CD14-positive monocyte (primary cell): ENCODE results near the gene STK38L. TPM values are rescaled to one million over a fixed set of nuclear protein-coding genes. Genes with fewer than 3 reads are reported as not detected.

Experiments
- DNase-seq, 3 donors: peaks; one replicate each; pipeline ENCODE4 v3.0.0-alpha.2; 2011 to 2022
- H2AFZ ChIP-seq: 2 replicates; pipeline ENCODE4 v1.6.0; 2012; ENCODE audit warnings: mild to moderate bottlenecking, low read depth, low read length, inconsistent platforms; ENCODE audit not compliant: insufficient read depth, poor library complexity, severe bottlenecking
- H3K27ac ChIP-seq, 2 donors: 1 replicate in 1 of 2; 2 replicates in 1 of 2; pipeline ENCODE4 v1.5.1; 2012 to 2013; ENCODE audit warnings: low read length in 2 of 2, control low read depth in 1 of 2, inconsistent platforms in 1 of 2, low read depth in 1 of 2, mild to moderate bottlenecking in 1 of 2
- H3K27me3 ChIP-seq, 2 donors: one replicate each; pipeline versions ENCODE4 v1.6.0 to v1.6.1; 2011 to 2013; ENCODE audit warnings: low read length in 2 of 2; ENCODE audit not compliant: control insufficient read depth in 2 of 2, insufficient read depth in 2 of 2
- H3K36me3 ChIP-seq, 2 donors: replicated peaks in 1 of 2; 1 replicate in 1 of 2; 2 replicates in 1 of 2; pipeline versions ENCODE4 v1.5.1 to v1.6.1; 2012 to 2013; ENCODE audit warnings: low read length in 2 of 2, control low read depth in 1 of 2, inconsistent platforms in 1 of 2, mild to moderate bottlenecking in 1 of 2; ENCODE audit not compliant: insufficient read depth in 2 of 2, control insufficient read depth in 1 of 2
- H3K4me1 ChIP-seq, 2 donors: 1 replicate in 1 of 2; 2 replicates in 1 of 2; pipeline versions ENCODE4 v1.5.1 to v1.6.1; 2012 to 2013; ENCODE audit warnings: low read length in 2 of 2, control low read depth in 1 of 2, inconsistent platforms in 1 of 2, mild to moderate bottlenecking in 1 of 2, moderate library complexity in 1 of 2; ENCODE audit not compliant: insufficient read depth in 2 of 2, control insufficient read depth in 1 of 2
- H3K4me2 ChIP-seq: replicated peaks from 2 replicates; pipeline ENCODE3; 2012; ENCODE audit warnings: low read length, moderate library complexity, mild to moderate bottlenecking; ENCODE audit not compliant: poor library complexity, severe bottlenecking; ENCODE audit errors: extremely low read depth
- H3K4me3 ChIP-seq, 3 experiments: fragments of 200-600 bp in 1 of 3; sonication (generic) in 1 of 3; replicated peaks in 1 of 3; 1 replicate in 2 of 3; 2 replicates in 1 of 3; pipeline ENCODE4 v1.5.1; 2011 to 2013; ENCODE audit warnings: low read length in 3 of 3, mild to moderate bottlenecking in 3 of 3, control low read depth in 2 of 3, low read depth in 2 of 3, inconsistent platforms in 1 of 3, moderate library complexity in 1 of 3
- H3K79me2 ChIP-seq: 2 replicates; pipeline ENCODE4 v1.6.0; 2012; ENCODE audit warnings: mild to moderate bottlenecking, control low read depth, inconsistent platforms, low read length, moderate library complexity; ENCODE audit not compliant: insufficient read depth
- H3K9ac ChIP-seq: 2 replicates; pipeline ENCODE4 v1.6.0; 2017; ENCODE audit warnings: low read length, mild to moderate bottlenecking; ENCODE audit not compliant: insufficient read depth, poor library complexity, severe bottlenecking
- H3K9me3 ChIP-seq, 2 donors: replicated peaks in 1 of 2; 1 replicate in 1 of 2; 2 replicates in 1 of 2; pipeline versions ENCODE4 v1.5.1 to v1.6.1; 2012 to 2013; ENCODE audit warnings: low read length in 2 of 2, control low read depth in 1 of 2; ENCODE audit not compliant: control insufficient read depth in 1 of 2, insufficient read depth in 1 of 2
- H4K20me1 ChIP-seq: 2 replicates; pipeline ENCODE4 v1.6.0; 2012; ENCODE audit warnings: mild to moderate bottlenecking, low read length, control low read depth, moderate library complexity; ENCODE audit not compliant: insufficient read depth
- H3K27ac Mint-ChIP-seq, 7 donors: one replicate each; pipeline ENCODE4 v1.8.0; 2020; ENCODE audit warnings: mild to moderate bottlenecking in 7 of 7, mixed read lengths in 7 of 7, moderate library complexity in 6 of 7, inconsistent platforms in 2 of 7
- H3K27me3 Mint-ChIP-seq, 3 donors: one replicate each; pipeline ENCODE4 v1.8.0; 2021 to 2022; ENCODE audit warnings: low read depth in 3 of 3, mild to moderate bottlenecking in 3 of 3, mixed read lengths in 3 of 3, moderate library complexity in 3 of 3, inconsistent platforms in 1 of 3
- H3K36me3 Mint-ChIP-seq, 2 donors: one replicate each; pipeline ENCODE4 v1.8.0; 2020; ENCODE audit warnings: mixed read lengths in 2 of 2, inconsistent platforms in 1 of 2, mild to moderate bottlenecking in 1 of 2
- H3K4me1 Mint-ChIP-seq: one replicate; pipeline ENCODE4 v1.8.0; 2020; ENCODE audit warnings: mild to moderate bottlenecking, mixed read lengths
- H3K4me3 Mint-ChIP-seq, 2 donors: one replicate each; pipeline ENCODE4 v1.8.0; 2020; ENCODE audit warnings: mild to moderate bottlenecking in 2 of 2, mixed read lengths in 2 of 2, moderate library complexity in 1 of 2
- H3K9me3 Mint-ChIP-seq, 7 donors: one replicate each; pipeline ENCODE4 v1.8.0; 2020 to 2022; ENCODE audit warnings: mixed read lengths in 7 of 7, mild to moderate bottlenecking in 6 of 7, moderate library complexity in 6 of 7, inconsistent platforms in 2 of 7
- CTCF ChIP-seq: fragments of 200-600 bp; IDR thresholded peaks from one replicate; pipeline ENCODE4 v1.8.0; 2022; ENCODE audit warnings: antibody characterized with exemption, mild to moderate bottlenecking
- WGBS: methylation state at CpG from one replicate; pipeline ENCODE4 v1.1.5; 2013; ENCODE audit warnings: missing lambda C conversion rate; ENCODE audit not compliant: insufficient coverage; 5-methylcytosine and 5-hydroxymethylcytosine counted together
- intact Hi-C, 2 donors: fragments of 100-400 bp; cut with micrococcal nuclease; formaldehyde crosslinking; loops; one replicate each; pipeline versions ENCODE4 v1.15.0 to v1.15.1; 2023
- polyA plus RNA-seq, 3 donors: library from polyadenylated mRNA; depleted of rRNA in 1 of 3; unstranded in 2 of 3; stranded (reverse) in 1 of 3; fragments of 300-500 nt in 2 of 3; fragments of >200 nt in 1 of 3; fragmentation: Illumina TruSeq in 2 of 3; gene quantifications; 1 replicate in 2 of 3; 2 replicates in 1 of 3; pipeline ENCODE4 v1.2.3, GENCODE V29; 2012 to 2021

Gene STK38L
- polyA plus RNA-seq, 3 donors, result 20.0 to 29.5 (median 20.5) TPM

GRCh38 chr12:27337376-27337775 is 93.3 kb downstream of the STK38L start:
- intact Hi-C loops, result no loop called here
- H3K4me1 ChIP-seq, result peaks cover 8 to 16% of the 10 kb centered on the region in 2 donors
- Mint-ChIP-seq H3K4me1 (peaks cover 10% of the 10 kb centered on the region), H3K27ac (peak overlapping the region in 1 of 7 donors; percentile 53), H3K9me3 (no peaks in the 10 kb centered on the region), H3K36me3 (peaks cover 0 to under 1% of the 10 kb centered on the region in 2 donors), H3K27me3 (peaks cover 9 to 16% (median 9%) of the 10 kb centered on the region in 3 donors), H3K4me3 (no peak overlapping the region)
- no CpG with 5 or more reads among the region's 1 CpG for WGBS
- H3K27me3 ChIP-seq, result peaks cover 8 to 10% of the 10 kb centered on the region in 2 donors
- H3K9ac ChIP-seq, result no peak overlapping the region
- no peaks in the 10 kb centered on the region for H3K9me3 ChIP-seq
- H3K79me2 ChIP-seq, result no peaks in the 10 kb centered on the region
- TF ChIP-seq CTCF, result no peak
- H3K36me3 ChIP-seq, result no peaks in the 10 kb centered on the region
- DNase-seq, result no peak
- H4K20me1 ChIP-seq, result no peaks in the 10 kb centered on the region
- H3K4me3 ChIP-seq, result no peak overlapping the region
- H3K27ac ChIP-seq, result no peak overlapping the region
- no peak overlapping the region for H3K4me2 ChIP-seq
- H2AFZ ChIP-seq, result no peak overlapping the region

- H3K27ac Mint-ChIP-seq, result no peak overlapping the region
- intact Hi-C loops, result no loop called here
- peaks cover 7 to 8% (median 8%) of the 10 kb centered on the region in 3 donors for H3K27me3 Mint-ChIP-seq
- Histone ChIP-seq H3K4me2 (no peak overlapping the region), H3K27ac (no peak overlapping the region), H2AFZ (no peak overlapping the region), H3K4me1 (peaks cover 6 to 9% of the 10 kb centered on the region in 2 donors), H3K4me3 (no peak overlapping the region), H4K20me1 (no peaks in the 10 kb centered on the region), H3K9ac (no peak overlapping the region), H3K79me2 (no peaks in the 10 kb centered on the region), H3K36me3 (no peaks in the 10 kb centered on the region), H3K27me3 (peaks cover 6 to 7% of the 10 kb centered on the region in 2 donors), H3K9me3 (no peaks in the 10 kb centered on the region)
- no peak overlapping the region for H3K4me3 Mint-ChIP-seq
- H3K36me3 Mint-ChIP-seq, result no peaks in the 10 kb centered on the region
- peaks cover 8% of the 10 kb centered on the region for H3K4me1 Mint-ChIP-seq
- TF ChIP-seq CTCF, result no peak
- no peaks in the 10 kb centered on the region for H3K9me3 Mint-ChIP-seq
- 80% methylated on average over 1 of the region's 1 CpG for WGBS
- DNase-seq, result no peak
Observed at GRCh38 chr12:27338473-27338872, 94.4 kb downstream of the STK38L start.
